ENCODE measurements around the gene CLCN3. TPM values are rescaled to one million over a fixed set of nuclear protein-coding genes. Genes with fewer than 3 reads are reported as not detected.
A peak's percentile ranks its signal among the peaks of the same experiment; 100 is the strongest.

Gene CLCN3
- total and polyA plus RNA-seq, 9 of the 15 experiments (the other 6 are each of a cell fraction or from before 2014, with no cell fraction given), result 12.7 to 60.6 (median 38.5) TPM

- POLR2A ChIA-PET, result interaction anchor here (3.4 to 6.6 kb wide), 3 partner anchors 8 to 38 kb away, joined by 36 to 51 read pairs (median 46); partner anchors contain the start of gene CLCN3
- WGBS (ENCODE audit: insufficient coverage, low coverage, missing lambda C conversion rate), result 29% methylated on average over 3 of the region's 3 CpGs
- Histone ChIP-seq H3K79me2 (ENCODE audit: control insufficient read depth, insufficient read depth, low read length) (peaks cover 90% of the 10 kb centered on the region), H3K27me3 (ENCODE audit: control insufficient read depth in 2 of 2, insufficient read depth in 2 of 2, low read length in 2 of 2) (no peaks in the 10 kb centered on the region), H3K9me3 (replicated peaks; ENCODE audit: control insufficient read depth, insufficient read depth, low read depth, low read length) (no peaks in the 10 kb centered on the region; the same call in 1 of the 2 replicates), H3K27ac (ENCODE audit: extremely low read depth, low read depth, low read length) (peak overlapping the region; percentile 19; the same call in 1 of the 3 replicates), H3K4me2 (ENCODE audit: insufficient read depth, low read length) (no peak overlapping the region), H3K9me1 (ENCODE audit: control insufficient read depth, insufficient read depth, low read length) (no peaks in the 10 kb centered on the region), H3K36me3 (ENCODE audit: control insufficient read depth, insufficient read depth, low read length) (peaks cover 9% of the 10 kb centered on the region; the same call in 2 of the 3 replicates), H2AFZ (ENCODE audit: low read depth, low read length) (no peak overlapping the region), H4K20me1 (replicated peaks; ENCODE audit: control insufficient read depth, insufficient read depth, low read length) (no peaks in the 10 kb centered on the region), H3K9ac (ENCODE audit: insufficient read depth in 1 of 2, low read depth in 2 of 2, low read length in 2 of 2) (no peak overlapping the region), H3K4me1 (replicated peaks in 1 of 2; ENCODE audit: control insufficient read depth in 2 of 2, insufficient read depth in 2 of 2, low read length in 2 of 2) (no peaks in the 10 kb centered on the region; a peak in 2 of 5 replicates), H3K4me3 (no peak overlapping the region)
- in situ Hi-C loops (cut with MboI), result loop anchor here (5.0 kb wide), 1 partner anchor 35 kb away; the partner anchor contains the start of gene CLCN3
- CTCF ChIA-PET (ENCODE audit: low intra/inter-chr PET ratio), result no interaction called here
- no peak for FAIRE-seq
- intact Hi-C loops (cut with micrococcal nuclease), result no loop called here
- TF ChIP-seq KDM1A (IDR thresholded peaks at IDR 0.05) (peak; percentile 84 to 86), RCOR1 (IDR thresholded peaks at IDR 0.05; ENCODE audit: borderline replicate concordance in 1 of 2, low read depth in 2 of 2, low read length in 2 of 2) (peak in 1 of 2 experiments; percentile 81; a peak in 2 of 4 replicates), NFATC3 (IDR thresholded peaks at IDR 0.05) (no peak), BRD9 (IDR thresholded peaks at IDR 0.05; ENCODE audit: low read depth, partially characterized antibody) (no peak)
- ATAC-seq, result no peak
- DNase-seq (ENCODE audit: extremely low read depth in 1 of 4, low spot score in 3 of 4), result no peak
- BruUV-seq (replicated peaks), result no TSS peak
Measured at GRCh38 chr4:169657470-169658107, 37.2 kb downstream of the CLCN3 start.

DNA sequence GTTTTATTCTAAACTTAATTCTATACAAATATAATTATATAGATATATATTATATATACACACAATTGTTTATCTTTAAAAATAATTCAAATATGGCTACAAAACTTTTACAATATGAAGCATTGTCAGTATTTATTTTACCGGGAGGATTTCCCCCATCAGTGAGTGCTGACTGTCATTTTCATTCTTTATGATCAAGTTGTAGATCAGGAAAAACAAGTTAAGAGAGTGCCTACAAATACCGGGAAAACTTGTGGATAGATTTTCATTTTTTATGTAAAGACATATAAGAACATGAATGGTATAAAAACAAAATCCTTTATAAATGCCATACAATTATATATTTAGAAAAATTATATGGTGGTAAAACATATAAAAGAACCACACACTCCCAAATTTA lies 37.8 kb downstream of the CLCN3 start:
- in situ Hi-C loops (cut with MboI), result loop anchor here (5.0 kb wide), 1 partner anchor 36 kb away; the partner anchor contains the start of gene CLCN3
- no TSS peak for BruUV-seq (replicated peaks)
- ChIA-PET POLR2A (interaction anchor here (1.4 to 6.6 kb wide), 5 partner anchors 9 to 46 kb away, joined by 7 to 51 read pairs (median 36); partner anchors contain the start of genes CLCN3 and NEK1), CTCF (ENCODE audit: low intra/inter-chr PET ratio) (no interaction called here)
- H4K20me1 ChIP-seq (replicated peaks; ENCODE audit: control insufficient read depth, insufficient read depth, low read length), result no peaks in the 10 kb centered on the region
- H3K4me2 ChIP-seq (ENCODE audit: insufficient read depth, low read length), result no peak overlapping the region
- no peak overlapping the region for H3K4me3 ChIP-seq
- 6% methylated on average over 2 of the region's 2 CpGs for WGBS (ENCODE audit: insufficient coverage, low coverage, missing lambda C conversion rate)
- no peak for DNase-seq (ENCODE audit: extremely low read depth in 1 of 4, low spot score in 3 of 4)
- H3K9me1 ChIP-seq (ENCODE audit: control insufficient read depth, insufficient read depth, low read length), result no peaks in the 10 kb centered on the region
- peak overlapping the region; percentile 30; the same call in 1 of the 2 replicates for H2AFZ ChIP-seq (ENCODE audit: low read depth, low read length)
- no peaks in the 10 kb centered on the region; the same call in 1 of the 2 replicates for H3K9me3 ChIP-seq (replicated peaks; ENCODE audit: control insufficient read depth, insufficient read depth, low read depth, low read length)
- peaks cover 90% of the 10 kb centered on the region for H3K79me2 ChIP-seq (ENCODE audit: control insufficient read depth, insufficient read depth, low read length)
- ATAC-seq, result no peak
- H3K9ac ChIP-seq (ENCODE audit: insufficient read depth in 1 of 2, low read depth in 2 of 2, low read length in 2 of 2), result peak overlapping the region in 1 of 2 experiments; percentile 89; a peak in 2 of 4 replicates
- intact Hi-C loops (cut with micrococcal nuclease), result no loop called here
- FAIRE-seq, result no peak
- H3K4me1 ChIP-seq (replicated peaks in 1 of 2; ENCODE audit: control insufficient read depth in 2 of 2, insufficient read depth in 2 of 2, low read length in 2 of 2), result no peaks in the 10 kb centered on the region; a peak in 2 of 5 replicates
- H3K36me3 ChIP-seq (ENCODE audit: control insufficient read depth, insufficient read depth, low read length), result 0 out of 3 replicates have a peak, but pooled peaks cover 3% of the 10 kb centered on the region
- H3K27me3 ChIP-seq (ENCODE audit: control insufficient read depth in 2 of 2, insufficient read depth in 2 of 2, low read length in 2 of 2), result no peaks in the 10 kb centered on the region
- H3K27ac ChIP-seq (ENCODE audit: extremely low read depth, low read depth, low read length), result peak overlapping the region; percentile 93; the same call in 2 of the 3 replicates
- no peak for TF ChIP-seq ZNF24 (IDR thresholded peaks at IDR 0.05)
- TF ChIP-seq ZNF121 (CRISPR knock-in tag; conservative IDR thresholded peaks at IDR 0.05), result no peak
- TF ChIP-seq, protein P1, sequence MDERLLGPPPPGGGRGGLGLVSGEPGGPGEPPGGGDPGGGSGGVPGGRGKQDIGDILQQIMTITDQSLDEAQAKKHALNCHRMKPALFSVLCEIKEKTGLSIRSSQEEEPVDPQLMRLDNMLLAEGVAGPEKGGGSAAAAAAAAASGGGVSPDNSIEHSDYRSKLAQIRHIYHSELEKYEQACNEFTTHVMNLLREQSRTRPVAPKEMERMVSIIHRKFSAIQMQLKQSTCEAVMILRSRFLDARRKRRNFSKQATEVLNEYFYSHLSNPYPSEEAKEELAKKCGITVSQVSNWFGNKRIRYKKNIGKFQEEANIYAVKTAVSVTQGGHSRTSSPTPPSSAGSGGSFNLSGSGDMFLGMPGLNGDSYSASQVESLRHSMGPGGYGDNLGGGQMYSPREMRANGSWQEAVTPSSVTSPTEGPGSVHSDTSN (CRISPR knock-in tag; IDR thresholded peaks at IDR 0.05; ENCODE audit: low read depth), result no peak
- TF ChIP-seq, protein P1 (tag; conservative IDR thresholded peaks at IDR 0.05; ENCODE audit: low read depth), result no peak
- no peak for TF ChIP-seq CREB1 (IDR thresholded peaks at IDR 0.05)
- no peak for TF ChIP-seq CREB1 (CRISPR knock-in tag; IDR thresholded peaks at IDR 0.05)
- TF ChIP-seq SMAD2 (IDR thresholded peaks at IDR 0.05; ENCODE audit: low read depth, low read length), result no peak
- TF ChIP-seq RBM34 (IDR thresholded peaks at IDR 0.05; ENCODE audit: borderline replicate concordance, insufficient read depth, low read length), result no peak

Measured in K562 (cell line).